ENCODE measurements around the gene PARD6G. TPM values are rescaled to one million over a fixed set of nuclear protein-coding genes. Genes with fewer than 3 reads are reported as not detected.
A peak's percentile ranks its signal among the peaks of the same experiment; 100 is the strongest.

Gene PARD6G
- total and polyA plus RNA-seq, 2 of the 13 experiments (the other 11 are each of a cell fraction or from before 2014, with no cell fraction given): 3.6 to 7.4 TPM

GRCh38 chr18:80183273-80184050 is 63.9 kb downstream of the PARD6G start:
- in situ Hi-C loops (cut with HindIII; ENCODE audit: extremely low pct_ligation_motif_present, low pct_unique_long_range_greater_than_20kb) (no loop called here), intact Hi-C loops (cut with micrococcal nuclease; ENCODE audit: unreplicated experiment) (no loop called here)
- peak; percentile 89 for TF ChIP-seq MNT (IDR thresholded peaks at IDR 0.05)
- TF ChIP-seq DPF2 (CRISPR knock-in tag; IDR thresholded peaks at IDR 0.05; ENCODE audit: borderline replicate concordance, low read depth): no peak
- Histone ChIP-seq H3K9ac (ENCODE audit: insufficient read depth, low read depth, low read length) (no peak overlapping the region), H4K20me1 (ENCODE audit: insufficient read depth, low read length) (0 out of 2 replicates have a peak, but pooled peaks cover 5% of the 10 kb centered on the region), H3K4me1 (ENCODE audit: insufficient read depth, low read length) (peaks cover 13% of the 10 kb centered on the region), H3K36me3 (replicated peaks in 1 of 2; ENCODE audit: control insufficient read depth in 1 of 2, insufficient read depth in 2 of 2, low read length in 2 of 2) (no peaks in the 10 kb centered on the region), H3K27ac (ENCODE audit: extremely low read length, insufficient read depth, low read length) (no peak overlapping the region), H3K9me3 (ENCODE audit: low read length) (no peaks in the 10 kb centered on the region), H3K79me2 (ENCODE audit: insufficient read depth, low read length) (no peaks in the 10 kb centered on the region), H2AFZ (ENCODE audit: low read length) (no peak overlapping the region), H3K27me3 (ENCODE audit: control insufficient read depth in 1 of 2, insufficient read depth in 2 of 2, low read length in 2 of 2) (no peaks in the 10 kb centered on the region), H3K4me3 (replicated peaks in 1 of 3; ENCODE audit: insufficient read depth in 1 of 3, low read depth in 2 of 3, low read length in 3 of 3) (no peak overlapping the region), H3K4me2 (ENCODE audit: low read depth, low read length) (no peak overlapping the region)
- 93% methylated on average over 13 of the region's 13 CpGs for WGBS (ENCODE audit: low lambda C conversion rate)
- ATAC-seq: no peak
- FAIRE-seq: no peak
- POLR2A ChIA-PET: no interaction called here
- CTCF ChIA-PET (ENCODE audit: low intra/inter-chr PET ratio, low total read pairs): no interaction called here
- DNase-seq (ENCODE audit: low spot score): no peak
- BruUV-seq (replicated peaks): no TSS peak

GRCh38 chr18:80182855-80183254 is 64.5 kb downstream of the PARD6G start:
- no peak for FAIRE-seq

More at GRCh38 chr18:80182855-80183254, 64.5 kb downstream of the PARD6G start:
- Histone ChIP-seq H3K27me3 (ENCODE audit: control insufficient read depth in 1 of 2, insufficient read depth in 2 of 2, low read length in 2 of 2) (no peaks in the 10 kb centered on the region), H3K9ac (ENCODE audit: insufficient read depth, low read depth, low read length) (no peak overlapping the region), H3K4me3 (replicated peaks in 1 of 3; ENCODE audit: insufficient read depth in 1 of 3, low read depth in 2 of 3, low read length in 3 of 3) (no peak overlapping the region), H3K4me1 (ENCODE audit: insufficient read depth, low read length) (peaks cover 13% of the 10 kb centered on the region), H2AFZ (ENCODE audit: low read length) (no peak overlapping the region), H3K79me2 (ENCODE audit: insufficient read depth, low read length) (no peaks in the 10 kb centered on the region), H3K36me3 (replicated peaks in 1 of 2; ENCODE audit: control insufficient read depth in 1 of 2, insufficient read depth in 2 of 2, low read length in 2 of 2) (no peaks in the 10 kb centered on the region), H4K20me1 (ENCODE audit: insufficient read depth, low read length) (no peaks in the 10 kb centered on the region), H3K27ac (ENCODE audit: extremely low read length, insufficient read depth, low read length) (no peak overlapping the region), H3K4me2 (ENCODE audit: low read depth, low read length) (no peak overlapping the region), H3K9me3 (ENCODE audit: low read length) (no peaks in the 10 kb centered on the region)
- in situ Hi-C loops (cut with HindIII; ENCODE audit: extremely low pct_ligation_motif_present, low pct_unique_long_range_greater_than_20kb): no loop called here
- DNase-seq (ENCODE audit: low spot score) (no peak), ATAC-seq (no peak)
- intact Hi-C loops (cut with micrococcal nuclease; ENCODE audit: unreplicated experiment): no loop called here
- ChIA-PET CTCF (ENCODE audit: low intra/inter-chr PET ratio, low total read pairs) (no interaction called here), POLR2A (no interaction called here)
- BruUV-seq (replicated peaks): no TSS peak
- WGBS (ENCODE audit: low lambda C conversion rate): 86% methylated on average over 9 of the region's 9 CpGs
- TF ChIP-seq SP2 (CRISPR knock-in tag; IDR thresholded peaks at IDR 0.05) (no peak), ZNF879 (CRISPR knock-in tag; IDR thresholded peaks at IDR 0.05) (no peak), RNF219 (CRISPR knock-in tag; IDR thresholded peaks at IDR 0.05) (no peak), NKX3-1 (CRISPR knock-in tag; IDR thresholded peaks at IDR 0.05) (no peak), SP1 (IDR thresholded peaks at IDR 0.05) (no peak), SP1 (CRISPR knock-in tag; IDR thresholded peaks at IDR 0.05) (no peak), ATF6 (CRISPR knock-in tag; conservative IDR thresholded peaks at IDR 0.05) (no peak)

All from HepG2 (cell line).